Stomach (tissue), 4 donors: ENCODE data around the gene SLC24A3.

Experiments
- CTCF ChIP-seq, 7 experiments: fragments of 450-650 bp in 4 of 7; fragments of 200-600 bp in 3 of 7; sonication (generic) in 3 of 7; IDR thresholded peaks; one replicate each; pipeline ENCODE4 v1.5.1; 2016 to 2019; ENCODE audit warnings: antibody characterized with exemption in 7 of 7, control low read depth in 2 of 7, mild to moderate bottlenecking in 1 of 7
- POLR2A ChIP-seq, 4 donors: fragments of 450-650 bp; IDR thresholded peaks; one replicate each; pipeline ENCODE4 v1.6.1; 2016; ENCODE audit warnings: antibody characterized with exemption in 4 of 4, control low read depth in 2 of 4, mild to moderate bottlenecking in 1 of 4, moderate library complexity in 1 of 4
- POLR2AphosphoS5 ChIP-seq, 3 donors: sonication (generic); formaldehyde crosslinking; IDR thresholded peaks; one replicate each; pipeline ENCODE4 v1.6.1; 2016; ENCODE audit warnings: antibody characterized with exemption in 3 of 3

- TF ChIP-seq CTCF (IDR thresholded peaks at IDR 0.05) (no peak), POLR2A (IDR thresholded peaks at IDR 0.05) (no peak), POLR2AphosphoS5 (IDR thresholded peaks at IDR 0.05) (no peak)
Observed at GRCh38 chr20:19734811-19735210, 522.4 kb downstream of the SLC24A3 start.
